Mucosa of gallbladder (tissue), 1 donor: ENCODE results near the gene SYT8. TPM values are rescaled to one million over a fixed set of nuclear protein-coding genes. Genes with fewer than 3 reads are reported as not detected.
"Not testable (repeated sequence)": the region's sequence is repeated elsewhere in the genome, so short reads cannot be mapped to it uniquely, and the experiment has no call there.

Experiments
- DNase-seq: peaks from one replicate; pipeline ENCODE4 v3.0.0-alpha.2; 2020; ENCODE audit warnings: low spot score
- total RNA-seq: library from RNA; stranded (reverse); gene quantifications from one replicate; pipeline ENCODE4 v1.2.1, GENCODE V29; 2021
- donor health status: DM: no; HTN: no; CAD: no.

Gene SYT8, protein sequence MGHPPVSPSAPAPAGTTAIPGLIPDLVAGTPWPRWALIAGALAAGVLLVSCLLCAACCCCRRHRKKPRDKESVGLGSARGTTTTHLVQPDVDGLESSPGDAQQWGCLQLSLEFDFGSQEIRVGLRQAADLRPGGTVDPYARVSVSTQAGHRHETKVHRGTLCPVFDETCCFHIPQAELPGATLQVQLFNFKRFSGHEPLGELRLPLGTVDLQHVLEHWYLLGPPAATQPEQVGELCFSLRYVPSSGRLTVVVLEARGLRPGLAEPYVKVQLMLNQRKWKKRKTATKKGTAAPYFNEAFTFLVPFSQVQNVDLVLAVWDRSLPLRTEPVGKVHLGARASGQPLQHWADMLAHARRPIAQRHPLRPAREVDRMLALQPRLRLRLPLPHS
- 218 TPM for total RNA-seq

GRCh38 chr11:1834779-1835670, at the start of gene SYT8:
Gene SYT8, plus strand, starts transcription at chr11:1834990. Its CDS starts 116 bp downstream, at chr11:1835106.
- peak; percentile 63 for DNase-seq

DNA sequence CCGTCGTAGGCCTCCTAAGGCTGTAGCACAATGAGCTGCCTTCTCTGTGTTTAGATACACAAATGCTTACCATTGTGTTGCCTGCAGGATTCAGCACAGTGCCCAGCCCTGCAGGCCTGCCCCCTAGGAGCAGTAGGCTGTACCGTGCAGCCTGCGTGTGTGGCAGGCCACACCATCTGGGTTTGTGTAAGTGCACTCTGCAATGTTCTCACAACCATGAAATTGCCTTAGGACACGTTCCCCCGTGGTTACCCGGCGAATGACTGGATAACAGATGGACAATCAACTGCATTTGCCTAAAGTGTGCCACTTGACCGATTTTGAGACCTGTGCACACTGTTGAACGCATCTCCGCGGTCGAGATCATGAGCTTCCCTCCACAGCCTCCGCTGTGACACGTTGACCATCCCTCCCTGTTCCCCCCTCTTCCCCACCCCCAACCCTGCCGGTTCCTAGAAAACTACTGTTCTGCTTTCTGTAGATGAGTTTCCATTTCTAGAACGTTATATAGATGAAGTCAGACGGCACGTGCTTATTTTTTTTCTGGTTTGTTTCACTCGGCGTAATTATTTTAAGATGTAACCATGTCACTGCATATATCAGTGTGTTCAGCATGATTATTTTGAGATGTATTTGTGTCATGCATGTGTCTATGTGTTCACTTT, 48.9 kb upstream of the SYT8 start:
- no peak for DNase-seq

DNA sequence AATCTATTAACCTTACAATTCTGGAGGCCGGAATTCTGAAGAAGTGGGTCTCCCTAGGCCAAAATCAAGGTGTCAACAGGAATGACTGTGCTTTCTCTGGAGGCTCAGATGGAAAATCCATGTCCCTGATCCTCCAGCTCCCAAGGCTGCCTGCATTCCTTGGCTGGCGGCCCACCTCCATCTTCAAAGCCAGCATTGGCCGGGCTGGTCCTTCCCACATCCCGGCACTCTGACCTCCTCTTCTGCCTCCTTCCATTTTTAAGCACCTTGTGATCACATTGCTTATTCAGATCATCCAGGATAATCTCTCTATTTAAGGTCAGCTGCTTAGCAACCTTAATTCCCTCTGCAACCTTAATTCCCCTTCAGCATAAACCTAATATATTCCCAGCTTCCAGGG, 48.3 kb upstream of the SYT8 start:
- DNase-seq: no peak

DNA sequence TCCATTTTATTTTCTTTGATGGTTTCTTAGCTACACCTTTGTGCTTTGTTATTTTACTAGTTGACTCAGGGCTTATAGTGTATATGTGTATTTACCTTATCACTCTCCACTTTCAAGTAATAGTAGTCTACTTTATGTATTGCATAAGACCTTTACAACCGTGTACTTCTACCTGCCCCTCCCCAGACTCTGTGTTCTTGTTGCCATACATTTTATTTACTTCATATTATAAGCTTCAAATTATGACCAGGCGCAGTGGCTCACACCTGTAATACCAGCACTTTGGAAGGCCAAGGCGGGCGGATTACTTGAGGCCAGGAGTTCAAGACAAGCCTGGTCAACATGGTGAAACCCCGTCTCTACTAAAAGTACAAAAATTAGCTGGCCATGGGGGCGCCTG, 42.9 kb upstream of the SYT8 start:
- no peak for DNase-seq

GRCh38 chr11:1792461-1792860, 42.3 kb upstream of the SYT8 start:
- DNase-seq: no peak

- DNase-seq: no peak
Measured at GRCh38 chr11:1793081-1793480, 41.7 kb upstream of the SYT8 start.

DNA sequence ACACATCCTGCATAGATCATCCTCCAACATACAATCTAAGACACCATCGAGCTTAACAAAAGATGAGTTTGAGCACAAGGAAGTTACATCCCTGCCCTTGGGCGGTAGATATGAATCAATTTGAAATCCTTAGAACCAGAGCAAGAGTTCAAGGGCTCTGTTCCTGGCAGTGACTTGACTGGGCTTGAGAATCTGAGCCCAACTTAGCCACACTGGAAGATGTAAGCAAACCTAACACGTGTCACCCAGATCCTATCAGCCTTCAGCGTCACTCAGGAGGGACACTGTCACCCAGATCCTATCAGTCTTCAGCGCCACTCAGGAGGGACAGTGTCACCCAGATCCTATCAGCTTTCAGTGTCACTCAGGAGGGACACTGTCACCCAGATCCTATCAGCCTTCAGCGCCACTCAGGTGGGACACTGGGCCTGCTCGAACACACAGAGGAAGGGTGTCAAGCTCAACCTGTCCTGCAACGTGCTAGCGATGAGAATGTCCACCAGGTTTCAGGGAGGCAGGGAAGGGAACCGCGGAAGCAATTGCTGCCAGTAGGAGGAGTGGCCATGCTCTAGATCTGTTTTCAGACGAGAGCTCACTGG, 38.3 kb upstream of the SYT8 start:
- DNase-seq: no peak

GRCh38 chr11:1797391-1798125, 37.2 kb upstream of the SYT8 start:
- DNase-seq: no peak

GRCh38 chr11:1803246-1803645, 31.5 kb upstream of the SYT8 start:
- no peak for DNase-seq

GRCh38 chr11:1803835-1804519, 30.8 kb upstream of the SYT8 start:
- not testable (repeated sequence) for DNase-seq

- DNase-seq: no peak
Measured at GRCh38 chr11:1805525-1805924, 29.3 kb upstream of the SYT8 start.

DNA sequence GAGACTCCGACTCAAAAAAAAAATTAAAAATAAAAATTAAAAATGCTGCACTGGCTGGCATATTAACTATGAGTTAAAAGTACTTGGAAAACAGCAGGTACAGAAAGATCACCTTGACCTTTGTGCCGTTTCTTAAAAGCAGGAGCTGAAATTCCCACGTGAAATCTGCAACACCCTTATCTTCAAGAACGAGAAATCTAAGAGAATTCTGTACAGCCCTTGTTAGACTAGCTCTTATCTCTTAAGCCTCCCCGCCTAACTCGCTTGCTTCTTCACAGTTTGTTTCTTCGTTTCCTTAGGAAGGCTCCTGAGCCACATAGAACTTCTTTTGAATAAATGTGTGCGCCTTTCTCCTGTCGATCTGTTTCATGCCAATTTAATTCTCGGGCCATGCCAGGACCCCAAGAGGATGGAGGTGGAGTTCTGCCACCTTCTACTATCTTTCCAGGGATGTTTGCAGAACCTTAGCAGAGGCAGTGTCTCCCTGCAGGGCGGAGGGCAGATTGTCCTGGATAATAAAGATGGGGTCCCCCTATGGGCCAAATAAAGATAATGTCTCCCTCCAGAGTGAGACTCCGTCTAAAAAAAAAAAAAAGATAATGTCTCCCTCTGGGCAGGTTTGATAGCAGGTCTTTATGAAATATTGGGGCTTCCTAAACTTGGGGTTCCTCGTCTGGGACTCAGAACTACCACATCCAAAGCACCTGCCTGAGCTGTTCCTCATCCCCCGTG, 27.4 kb upstream of the SYT8 start:
- DNase-seq: no peak

- DNase-seq: no peak
Measured at GRCh38 chr11:1810761-1811160, 24.0 kb upstream of the SYT8 start.

DNA sequence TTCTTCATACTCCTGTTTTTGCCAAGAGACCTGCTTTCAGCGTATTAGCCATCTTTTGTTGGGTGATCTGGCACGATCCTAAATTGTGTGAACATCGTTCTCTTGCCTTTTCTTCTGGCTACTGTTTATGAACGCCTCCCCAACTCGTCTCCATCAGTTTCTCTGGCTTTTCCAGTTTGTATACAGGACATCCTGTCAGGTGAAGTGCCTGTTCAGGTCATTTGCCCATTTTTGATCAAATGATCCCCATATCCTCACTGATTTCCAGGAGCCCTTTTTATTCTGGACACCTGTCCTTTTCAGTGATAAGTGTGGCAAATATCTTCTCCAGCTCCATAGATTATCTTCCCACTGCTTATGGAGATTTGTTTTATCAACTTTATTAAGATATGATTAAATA, 22.5 kb upstream of the SYT8 start:
- no peak for DNase-seq

- DNase-seq: no peak
Measured at GRCh38 chr11:1812801-1813200, 22.0 kb upstream of the SYT8 start.

DNA sequence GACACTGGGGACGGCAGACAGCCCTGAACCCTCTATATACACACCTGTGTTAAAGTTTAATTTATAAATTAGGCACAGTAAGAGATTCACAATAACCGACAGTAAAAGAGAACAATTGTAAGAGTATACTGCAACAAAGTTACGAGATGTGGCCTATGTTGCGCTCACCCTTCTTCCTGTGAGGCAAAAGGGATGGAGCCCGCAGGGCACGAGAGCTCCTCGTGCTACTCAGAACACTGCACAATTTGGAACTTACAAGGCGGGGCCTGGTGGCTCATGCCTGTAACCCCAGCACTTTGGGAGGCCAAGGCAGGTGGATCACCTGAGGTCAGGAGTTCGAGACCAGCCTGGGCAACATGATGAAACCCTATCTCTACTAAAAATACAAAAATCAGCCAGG, 21.4 kb upstream of the SYT8 start:
- DNase-seq: not testable (repeated sequence)

DNA sequence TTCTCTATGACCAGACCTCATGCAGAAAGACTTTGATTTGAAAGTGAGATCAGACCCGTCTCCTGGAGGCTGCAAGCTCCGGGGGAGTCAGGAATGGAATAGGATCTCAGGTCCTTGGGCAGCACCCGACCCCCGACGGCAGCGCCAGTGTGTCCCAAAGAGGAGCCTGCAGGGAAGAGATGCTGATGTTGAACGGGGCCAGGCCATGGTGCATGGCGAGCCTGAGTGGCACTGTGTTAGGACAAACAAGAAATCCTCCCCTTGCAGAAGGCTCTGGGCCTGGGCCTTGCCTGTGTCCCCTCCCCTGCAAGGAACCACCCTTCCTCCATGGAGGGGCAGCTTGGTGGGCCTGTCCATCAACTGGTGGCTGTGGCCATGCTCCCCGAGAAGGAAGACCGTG, 20.1 kb upstream of the SYT8 start:
- DNase-seq: no peak

DNA sequence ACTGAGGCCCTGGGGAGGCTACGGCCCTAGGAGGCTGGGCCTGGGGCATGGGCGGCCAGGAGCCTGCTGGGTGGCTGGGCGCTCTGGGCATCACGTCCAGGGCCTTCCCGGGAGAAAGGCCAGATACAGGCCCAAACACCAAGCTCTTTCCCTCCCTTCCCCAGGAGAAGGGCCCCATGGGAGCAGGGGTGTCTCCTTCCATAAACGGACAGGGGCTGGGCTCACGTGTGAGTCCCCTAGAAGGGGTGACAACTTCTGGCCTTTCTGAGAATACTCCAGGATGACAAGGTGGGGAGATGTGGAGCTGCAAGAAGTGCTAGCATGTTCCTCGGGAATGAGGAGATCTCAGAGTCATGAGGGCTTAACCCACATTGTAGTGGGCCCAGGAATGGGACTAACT, 19.5 kb upstream of the SYT8 start:
- no peak for DNase-seq

DNA sequence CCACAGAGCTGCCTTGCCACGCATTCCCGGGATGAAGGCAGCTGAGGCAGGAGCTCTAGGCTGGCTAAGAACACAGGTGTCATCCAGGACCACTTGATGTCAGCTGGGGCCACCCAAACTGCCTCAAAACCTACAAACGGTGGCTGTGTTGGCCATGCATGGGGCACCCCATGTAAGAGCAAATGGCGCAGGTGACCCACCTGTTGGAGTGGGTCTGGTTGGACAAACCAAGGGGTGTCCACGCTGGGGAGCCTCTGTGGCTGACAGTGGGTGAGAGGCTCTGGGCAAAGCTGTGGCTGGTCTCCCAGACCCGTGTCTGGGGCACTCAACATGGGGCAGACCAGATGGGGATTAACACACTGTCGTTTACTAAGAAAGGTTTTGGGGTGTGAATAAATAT, 19.0 kb upstream of the SYT8 start:
- DNase-seq: no peak

GRCh38 chr11:1817000-1817399, 17.8 kb upstream of the SYT8 start:
- DNase-seq: no peak
